Mesenchymal stem cell (in vitro differentiated cells and primary cell): ENCODE results near the gene ZNF169.

Experiments used
- DNase-seq: peaks from one replicate; pipeline ENCODE4 v3.0.0-alpha.2; 2013
- H2AFZ ChIP-seq: one replicate; pipeline ENCODE4 v1.6.1; 2013; ENCODE audit warnings: low read depth, mild to moderate bottlenecking, control low read depth, inconsistent platforms, low read length, moderate library complexity
- H2AK5ac ChIP-seq: 2 replicates; pipeline ENCODE4 v1.6.1; 2013; ENCODE audit warnings: low read length, moderate library complexity, mild to moderate bottlenecking, inconsistent platforms; ENCODE audit not compliant: severe bottlenecking
- H2BK120ac ChIP-seq: one replicate; pipeline ENCODE4 v1.6.1; 2013; ENCODE audit warnings: low read depth, mild to moderate bottlenecking, inconsistent platforms, low read length, moderate library complexity
- H2BK12ac ChIP-seq, 2 experiments: one replicate each; pipeline ENCODE4 v1.6.1; 2013; ENCODE audit warnings: inconsistent platforms in 2 of 2, low read length in 2 of 2, mild to moderate bottlenecking in 2 of 2, moderate library complexity in 2 of 2, control low read depth in 1 of 2
- H2BK15ac ChIP-seq: one replicate; pipeline ENCODE4 v1.6.1; 2013; ENCODE audit warnings: mild to moderate bottlenecking, low read depth, inconsistent platforms; ENCODE audit not compliant: poor library complexity, severe bottlenecking
- H2BK5ac ChIP-seq: 2 replicates; pipeline ENCODE4 v1.6.1; 2013; ENCODE audit warnings: low read depth, mild to moderate bottlenecking, low read length, control low read depth, inconsistent platforms; ENCODE audit not compliant: poor library complexity, severe bottlenecking
- H3K14ac ChIP-seq, 2 experiments: one replicate each; pipeline ENCODE4 v1.6.1; 2013; ENCODE audit warnings: inconsistent platforms in 2 of 2, low read length in 2 of 2, control low read depth in 1 of 2, mild to moderate bottlenecking in 1 of 2, moderate library complexity in 1 of 2
- H3K18ac ChIP-seq, 2 experiments: one replicate each; pipeline ENCODE4 v1.6.1; 2013; ENCODE audit warnings: inconsistent platforms in 2 of 2, low read length in 2 of 2, control low read depth in 1 of 2, low read depth in 1 of 2, mild to moderate bottlenecking in 1 of 2
- H3K23ac ChIP-seq, 2 experiments: one replicate each; pipeline ENCODE4 v1.6.1; 2013; ENCODE audit warnings: inconsistent platforms in 2 of 2, low read length in 2 of 2, mild to moderate bottlenecking in 2 of 2, moderate library complexity in 2 of 2, control low read depth in 1 of 2
- H3K27ac ChIP-seq: 2 replicates; pipeline ENCODE4 v1.5.1; 2013; ENCODE audit warnings: mild to moderate bottlenecking, moderate library complexity, low read length, control low read depth, inconsistent platforms; ENCODE audit not compliant: poor library complexity, severe bottlenecking
- H3K27me3 ChIP-seq, 2 experiments: 2 replicates each; pipeline versions ENCODE4 v1.6.1 to v1.7.0; 2013; ENCODE audit warnings: low read length in 2 of 2, mild to moderate bottlenecking in 2 of 2, moderate library complexity in 2 of 2, control low read depth in 1 of 2, inconsistent platforms in 1 of 2; ENCODE audit not compliant: control insufficient read depth in 1 of 2, insufficient read depth in 1 of 2
- H3K36me3 ChIP-seq, 2 experiments: 2 replicates each; pipeline versions ENCODE4 v1.6.1 to v1.7.0; 2013; ENCODE audit warnings: low read length in 2 of 2, control low read depth in 1 of 2, inconsistent platforms in 1 of 2, low read depth in 1 of 2, mild to moderate bottlenecking in 1 of 2; ENCODE audit not compliant: insufficient read depth in 2 of 2, control insufficient read depth in 1 of 2
- H3K4ac ChIP-seq, 2 experiments: one replicate each; pipeline ENCODE4 v1.6.1; 2013; ENCODE audit warnings: inconsistent platforms in 2 of 2, low read length in 2 of 2, mild to moderate bottlenecking in 2 of 2, moderate library complexity in 2 of 2, control low read depth in 1 of 2, low read depth in 1 of 2
- H3K4me1 ChIP-seq: 2 replicates; pipeline ENCODE4 v1.6.1; 2013; ENCODE audit warnings: low read depth, low read length, control low read depth; ENCODE audit not compliant: control insufficient read depth, insufficient read depth
- H3K4me2 ChIP-seq: 2 replicates; pipeline ENCODE4 v1.6.1; 2013; ENCODE audit warnings: low read length, mild to moderate bottlenecking, inconsistent platforms; ENCODE audit not compliant: poor library complexity, severe bottlenecking
- H3K4me3 ChIP-seq, 2 experiments: 2 replicates each; pipeline versions ENCODE4 v1.5.1 to v1.7.0; 2013; ENCODE audit warnings: low read length in 2 of 2, mild to moderate bottlenecking in 2 of 2, control low read depth in 1 of 2, low read depth in 1 of 2; ENCODE audit not compliant: insufficient read depth in 1 of 2
- H3K79me1 ChIP-seq: replicated peaks from 2 replicates; pipeline ENCODE4 v1.6.1; 2013; ENCODE audit warnings: mild to moderate bottlenecking, control low read depth, low read length, inconsistent platforms; ENCODE audit not compliant: poor library complexity, severe bottlenecking
- H3K9ac ChIP-seq: 2 replicates; pipeline ENCODE4 v1.7.0; 2013; ENCODE audit warnings: mild to moderate bottlenecking, low read length, moderate library complexity
- H3K9me3 ChIP-seq: 2 replicates; pipeline ENCODE4 v1.7.0; 2013; ENCODE audit warnings: mild to moderate bottlenecking, low read length; ENCODE audit not compliant: control insufficient read depth
- H4K8ac ChIP-seq: one replicate; pipeline ENCODE4 v1.6.1; 2013; ENCODE audit warnings: inconsistent platforms, mild to moderate bottlenecking, low read length, moderate library complexity
- H4K91ac ChIP-seq: one replicate; pipeline ENCODE4 v1.6.1; 2013; ENCODE audit warnings: mild to moderate bottlenecking, low read length, inconsistent platforms
- WGBS: methylation state at CpG from one replicate; pipeline ENCODE4 v1.1.7; 2013; ENCODE audit warnings: mixed read lengths; 5-methylcytosine and 5-hydroxymethylcytosine counted together

The ZNF169 gene

DNA sequence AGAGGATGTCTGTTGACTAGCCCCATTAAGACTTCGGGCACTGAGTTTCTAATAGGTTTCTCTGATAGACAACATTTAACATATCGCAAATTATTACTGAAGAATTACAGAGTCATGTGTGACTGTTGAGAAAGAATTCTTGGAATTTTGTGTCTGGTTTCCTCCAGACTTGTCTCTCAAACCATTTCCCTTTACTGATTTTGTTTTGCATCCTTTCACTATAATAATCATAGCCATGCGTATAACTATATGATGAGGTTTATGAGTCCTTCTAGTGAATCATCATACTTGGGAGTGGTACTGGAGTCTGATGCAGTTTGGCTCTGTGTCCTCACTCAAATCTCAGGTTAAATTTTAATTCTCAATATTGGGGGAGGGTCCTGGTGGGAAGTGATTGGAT is 27.0 kb downstream of the ZNF169 start:
- Histone ChIP-seq H3K4me1 (no peaks in the 10 kb centered on the region), H3K9me3 (no peaks in the 10 kb centered on the region), H3K4me3 (no peak overlapping the region), H3K18ac (no peak overlapping the region), H2AK5ac (no peak overlapping the region), H2BK15ac (no peak overlapping the region), H3K79me1 (peaks cover 9% of the 10 kb centered on the region), H3K27ac (no peak overlapping the region), H3K4me2 (no peak overlapping the region), H3K14ac (no peak overlapping the region), H3K9ac (no peak overlapping the region), H2BK12ac (no peak overlapping the region), H4K8ac (no peak overlapping the region), H2AFZ (no peak overlapping the region), H4K91ac (no peak overlapping the region), H2BK5ac (no peak overlapping the region), H2BK120ac (no peak overlapping the region), H3K23ac (no peak overlapping the region), H3K36me3 (peaks cover 3 to 12% of the 10 kb centered on the region in 2 experiments), H3K4ac (no peak overlapping the region), H3K27me3 (no peaks in the 10 kb centered on the region)
- WGBS, result no CpG with 5 or more reads among the region's 3 CpGs
- DNase-seq, result no peak

DNA sequence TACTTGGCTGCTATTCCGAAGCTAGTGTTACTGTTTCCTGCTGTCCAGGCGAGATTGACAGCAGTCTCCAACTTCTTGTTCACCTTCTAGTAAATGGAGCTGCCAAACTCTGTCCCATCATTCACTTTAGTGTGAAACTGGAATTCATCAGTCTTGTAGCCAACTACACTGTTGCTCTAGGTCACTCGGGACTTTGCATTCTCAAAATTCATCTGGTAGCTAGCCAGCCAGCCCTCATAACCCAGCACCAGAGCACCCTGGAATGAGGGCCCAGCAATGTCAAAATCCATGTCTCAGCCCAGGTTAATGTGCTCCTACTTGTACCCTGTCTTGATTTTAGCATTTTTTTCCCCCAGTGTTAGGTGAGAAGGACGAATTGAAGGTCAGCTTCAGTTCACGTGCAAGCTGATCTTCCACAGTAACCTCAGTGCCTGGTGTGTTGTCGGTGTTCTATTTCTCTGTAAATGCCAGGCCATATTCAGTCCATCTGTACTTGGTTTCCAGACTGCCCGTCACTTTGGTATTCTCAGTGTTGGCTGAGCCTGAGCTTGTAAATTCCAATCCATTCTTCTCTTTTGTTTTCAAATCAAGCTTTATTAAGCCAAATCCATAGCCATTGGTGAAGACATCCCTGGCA is 28.9 kb downstream of the ZNF169 start:
- Histone ChIP-seq H3K4me1 (no peaks in the 10 kb centered on the region), H2AFZ (no peak overlapping the region), H2BK120ac (no peak overlapping the region), H3K14ac (no peak overlapping the region), H3K9ac (no peak overlapping the region), H3K27ac (no peak overlapping the region), H2BK5ac (no peak overlapping the region), H4K91ac (no peak overlapping the region), H4K8ac (no peak overlapping the region), H3K9me3 (no peaks in the 10 kb centered on the region), H3K4me3 (no peak overlapping the region), H3K79me1 (peaks cover 9% of the 10 kb centered on the region), H3K36me3 (peaks cover 4 to 13% of the 10 kb centered on the region in 2 experiments), H3K23ac (no peak overlapping the region), H3K4me2 (no peak overlapping the region), H2BK15ac (no peak overlapping the region), H2AK5ac (no peak overlapping the region), H3K18ac (no peak overlapping the region), H2BK12ac (no peak overlapping the region), H3K27me3 (no peaks in the 10 kb centered on the region), H3K4ac (no peak overlapping the region)
- WGBS, result 94% methylated on average over 7 of the region's 7 CpGs
- no peak for DNase-seq

DNA sequence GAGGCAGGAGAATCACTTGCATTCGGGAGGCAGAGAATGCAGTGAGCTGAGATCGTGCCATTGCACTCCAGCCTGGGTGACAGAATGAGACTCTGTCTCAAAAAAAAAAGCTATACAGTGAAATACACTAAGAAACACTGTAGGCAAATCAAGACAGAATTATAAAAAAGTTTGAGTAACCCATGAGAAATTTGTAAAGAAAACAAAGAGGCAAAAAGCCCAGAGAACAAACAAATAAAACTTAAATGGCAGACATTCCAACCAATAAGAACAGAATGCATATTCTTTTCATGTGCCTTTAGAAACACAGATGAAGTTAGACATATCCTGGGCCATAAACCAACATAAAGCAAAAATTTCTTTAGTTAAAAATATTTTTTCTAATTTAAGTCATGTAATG is 30.6 kb downstream of the ZNF169 start:
- H2AFZ ChIP-seq, result no peak overlapping the region
- H2BK12ac ChIP-seq, result no peak overlapping the region
- no peak overlapping the region for H3K23ac ChIP-seq
- peaks cover 6 to 18% of the 10 kb centered on the region in 2 experiments for H3K36me3 ChIP-seq
- peaks cover 9% of the 10 kb centered on the region for H3K79me1 ChIP-seq
- H3K9me3 ChIP-seq, result no peaks in the 10 kb centered on the region
- H4K8ac ChIP-seq, result no peak overlapping the region
- no peak overlapping the region for H3K14ac ChIP-seq
- no peak overlapping the region for H3K4me2 ChIP-seq
- H2BK15ac ChIP-seq, result no peak overlapping the region
- H2AK5ac ChIP-seq, result no peak overlapping the region
- H3K4me1 ChIP-seq, result no peaks in the 10 kb centered on the region
- H3K4ac ChIP-seq, result no peak overlapping the region
- H3K18ac ChIP-seq, result no peak overlapping the region
- no peak for DNase-seq
- WGBS, result 100% methylated on average over 1 of the region's 2 CpGs
- H2BK120ac ChIP-seq, result no peak overlapping the region
- no peak overlapping the region for H3K4me3 ChIP-seq
- H2BK5ac ChIP-seq, result no peak overlapping the region
- no peak overlapping the region for H3K27ac ChIP-seq
- H4K91ac ChIP-seq, result no peak overlapping the region
- H3K27me3 ChIP-seq, result no peaks in the 10 kb centered on the region
- no peak overlapping the region for H3K9ac ChIP-seq

DNA sequence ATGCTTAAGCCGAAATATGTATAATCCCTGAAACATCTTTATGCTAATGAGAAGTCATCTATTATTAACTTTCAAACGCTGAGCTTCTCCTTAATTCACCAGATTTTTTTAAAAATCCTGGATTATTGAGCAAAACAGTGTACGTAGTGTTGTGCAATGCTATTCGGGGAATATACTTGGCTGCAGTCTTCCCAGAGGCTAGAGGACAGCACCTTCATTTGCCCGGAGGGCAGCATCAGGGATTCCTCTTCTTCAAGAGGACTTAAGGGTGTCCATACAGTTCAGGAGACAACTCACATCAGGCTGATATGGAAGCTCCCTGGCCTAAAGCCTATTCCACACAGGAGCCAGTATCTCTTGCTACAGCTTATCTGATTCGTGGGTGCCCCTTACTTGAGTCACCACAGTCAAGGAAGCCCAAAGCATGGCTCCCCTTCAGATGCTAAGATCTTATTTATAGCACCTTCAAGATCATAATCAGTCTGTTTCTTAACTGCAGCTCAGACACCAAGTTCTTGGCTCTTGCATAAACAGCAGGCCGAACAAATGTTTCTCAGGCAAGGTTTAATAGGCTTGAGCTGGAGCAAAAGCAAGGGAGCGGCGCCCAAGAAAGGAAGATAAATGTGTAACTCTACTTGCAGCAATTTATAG is 40.0 kb downstream of the ZNF169 start:
- Histone ChIP-seq H3K4ac (no peak overlapping the region), H3K4me3 (no peak overlapping the region), H2BK12ac (no peak overlapping the region), H3K18ac (no peak overlapping the region), H3K36me3 (peaks cover 11 to 20% of the 10 kb centered on the region in 2 experiments), H4K91ac (no peak overlapping the region), H3K9me3 (no peaks in the 10 kb centered on the region), H3K27ac (no peak overlapping the region), H2BK5ac (no peak overlapping the region), H3K23ac (no peak overlapping the region), H2AFZ (no peak overlapping the region), H3K79me1 (no peaks in the 10 kb centered on the region), H4K8ac (no peak overlapping the region), H3K27me3 (no peaks in the 10 kb centered on the region), H2AK5ac (no peak overlapping the region), H3K4me2 (no peak overlapping the region), H3K4me1 (no peaks in the 10 kb centered on the region), H3K9ac (no peak overlapping the region), H2BK120ac (no peak overlapping the region), H2BK15ac (no peak overlapping the region), H3K14ac (no peak overlapping the region)
- whole genome bisulfite sequencing, result 83% methylated on average over 7 of the region's 9 CpGs
- peak; percentile 25 for DNase-seq
